GM19035 (cell line): ENCODE measurements around the gene NRN1.
"Not testable (repeated sequence)": the region's sequence is repeated elsewhere in the genome, so short reads cannot be mapped to it uniquely, and the experiment has no call there.

ENCODE experiments used
- ATAC-seq: cut with Tn5 transposase; IDR thresholded peaks from one replicate; pipeline ENCODE4 v1.9.1; 2021; ENCODE audit not compliant: unreplicated experiment

The NRN1 gene

GRCh38 chr6:5984150-5985089 is 22.3 kb downstream of the NRN1 start:
- ATAC-seq = no peak

DNA sequence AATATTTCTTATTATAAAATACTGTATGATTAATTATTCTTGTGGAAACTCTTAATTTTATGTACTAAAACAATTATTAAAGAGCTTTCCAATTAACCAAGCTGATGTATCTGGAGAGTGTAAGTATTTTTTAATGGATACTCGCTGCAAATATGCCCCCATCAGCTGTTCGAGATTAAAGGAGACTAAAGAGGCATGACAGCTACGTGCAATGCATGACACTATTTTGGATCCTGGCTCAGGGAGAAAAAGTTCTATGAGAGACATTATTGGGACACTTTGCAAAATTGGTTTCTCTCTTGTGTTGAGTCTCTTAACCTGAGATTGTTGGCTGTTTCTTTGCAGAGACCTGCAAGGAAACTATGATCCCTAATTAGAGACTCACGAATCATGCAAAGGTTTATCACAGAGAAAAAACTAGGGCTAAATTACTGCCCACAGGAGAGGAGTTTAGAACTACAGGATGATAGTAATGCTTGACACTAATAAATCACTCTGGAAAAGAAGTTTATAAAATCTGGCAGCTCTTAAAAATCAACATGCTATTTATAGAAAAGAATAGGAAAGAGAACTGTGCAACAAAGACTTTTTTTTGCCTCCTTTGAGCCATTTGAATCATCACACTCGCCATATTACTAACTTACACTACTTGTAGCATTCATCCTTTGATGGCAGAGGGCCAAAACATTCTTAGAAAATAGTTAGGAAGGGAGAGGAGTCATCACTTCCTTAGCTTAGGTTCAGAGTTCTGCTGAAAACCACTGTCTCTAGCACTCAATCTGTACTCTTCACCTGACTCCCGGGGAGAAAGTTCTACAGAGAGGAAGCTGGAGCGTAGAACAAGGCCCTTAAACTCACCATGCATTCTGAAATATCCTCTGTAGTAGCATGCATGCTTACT is 25.3 kb downstream of the NRN1 start:
- no peak for ATAC-seq

- ATAC-seq = no peak
Measured at GRCh38 chr6:5979650-5980420, 26.9 kb downstream of the NRN1 start.

DNA sequence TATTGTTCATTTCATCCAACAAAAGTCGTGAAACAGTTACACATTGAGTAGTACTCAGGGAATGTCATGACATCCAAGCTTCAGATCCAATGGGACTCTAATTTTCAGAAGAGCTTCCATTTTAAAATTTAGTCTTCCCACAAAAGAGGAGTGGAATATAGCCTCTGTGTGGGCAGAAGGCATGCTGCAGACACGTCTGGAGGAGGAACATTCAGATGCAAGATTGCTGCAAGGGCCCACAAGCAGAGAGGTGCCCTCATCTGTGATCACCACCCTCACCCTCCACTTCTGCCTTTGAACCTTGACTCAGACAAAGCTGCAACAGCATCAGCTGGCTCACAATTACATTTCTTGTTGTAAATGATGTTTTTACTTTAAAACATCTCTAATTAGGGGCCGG is 29.9 kb downstream of the NRN1 start:
- no peak for ATAC-seq

DNA sequence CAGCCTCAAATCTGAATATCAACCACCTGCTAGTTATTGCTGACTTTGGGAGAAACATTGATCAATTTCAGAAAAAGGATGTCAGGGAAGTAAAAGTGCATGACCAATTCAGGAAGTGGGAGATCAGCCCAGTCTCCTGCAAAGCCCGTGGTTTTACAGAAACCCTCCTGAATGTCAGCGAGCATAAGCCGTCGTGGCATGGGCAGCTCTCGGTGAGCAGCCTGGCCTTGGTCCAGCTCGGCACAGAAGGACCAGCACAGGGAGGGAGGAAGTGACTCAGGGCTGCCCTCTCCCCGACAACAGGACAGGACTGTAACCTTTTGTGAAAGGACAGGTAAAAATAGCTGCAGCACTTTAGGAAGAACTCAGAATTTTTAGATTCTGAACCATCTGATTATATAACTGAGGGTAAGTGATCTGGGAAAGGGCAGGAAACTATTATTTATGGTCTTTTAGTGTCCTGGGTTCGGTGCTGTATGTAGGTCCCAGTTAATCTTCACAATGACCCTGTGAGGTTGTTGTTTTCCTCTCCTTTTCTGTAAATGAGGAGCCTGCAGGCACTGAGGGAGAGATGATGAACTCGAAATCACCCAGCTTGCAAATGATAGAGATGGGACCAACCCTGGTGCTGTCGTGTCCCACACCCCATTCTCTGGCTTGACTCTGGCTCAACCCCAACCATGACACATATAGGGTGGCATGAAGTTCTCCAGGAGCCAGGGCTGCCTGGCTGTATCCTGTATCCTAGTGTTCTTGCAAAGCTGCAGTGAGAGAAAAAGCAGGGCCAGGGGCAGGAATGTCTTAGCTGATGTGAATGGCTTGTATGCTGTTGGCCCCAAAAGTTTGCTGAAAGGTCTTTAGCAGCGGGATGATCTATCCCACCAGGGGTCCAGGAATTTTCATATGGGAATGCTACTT is 37.6 kb downstream of the NRN1 start:
- ATAC-seq = no peak

DNA sequence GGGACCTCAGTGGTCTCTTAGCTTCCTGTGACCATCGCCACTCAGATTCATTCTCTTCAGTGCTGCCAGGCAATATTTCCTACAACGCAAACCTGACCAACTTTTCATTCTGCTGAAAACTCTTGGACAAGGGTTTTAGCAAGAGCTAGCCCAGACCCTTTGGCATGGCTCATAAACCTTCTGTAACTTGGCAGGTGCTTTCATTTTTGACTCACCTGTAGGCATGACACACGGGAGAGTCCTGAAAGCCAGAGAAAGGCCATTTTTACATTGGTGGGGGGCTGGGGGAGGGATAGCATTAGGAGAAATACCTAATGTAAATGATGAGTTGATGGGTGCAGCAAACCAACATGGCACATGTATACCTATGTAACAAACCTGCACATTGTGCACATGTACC is 38.7 kb downstream of the NRN1 start:
- ATAC-seq = not testable (repeated sequence)

GRCh38 chr6:5967594-5967993 is 39.1 kb downstream of the NRN1 start:
- ATAC-seq = no peak

GRCh38 chr6:5962794-5963193 is 43.9 kb downstream of the NRN1 start:
- no peak for ATAC-seq

DNA sequence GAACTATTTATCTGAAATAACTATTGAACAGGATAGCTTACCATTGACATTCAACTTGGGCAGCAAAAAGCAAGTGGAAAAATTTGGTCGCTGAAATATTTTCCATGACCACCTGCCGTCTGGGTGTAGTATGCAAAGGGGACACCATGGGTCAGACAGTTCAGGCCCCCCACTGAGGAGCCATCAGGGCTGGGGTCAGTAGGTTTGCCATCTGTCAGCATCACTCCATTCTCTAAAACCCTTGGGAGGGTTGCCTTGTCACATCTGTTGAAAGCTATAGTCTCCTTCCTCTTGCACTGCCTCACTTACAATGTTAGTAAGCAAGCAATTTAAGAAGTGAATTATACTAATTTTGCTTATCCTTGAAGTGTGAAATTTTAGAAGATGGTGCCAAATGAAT is 44.9 kb downstream of the NRN1 start:
- ATAC-seq = no peak

DNA sequence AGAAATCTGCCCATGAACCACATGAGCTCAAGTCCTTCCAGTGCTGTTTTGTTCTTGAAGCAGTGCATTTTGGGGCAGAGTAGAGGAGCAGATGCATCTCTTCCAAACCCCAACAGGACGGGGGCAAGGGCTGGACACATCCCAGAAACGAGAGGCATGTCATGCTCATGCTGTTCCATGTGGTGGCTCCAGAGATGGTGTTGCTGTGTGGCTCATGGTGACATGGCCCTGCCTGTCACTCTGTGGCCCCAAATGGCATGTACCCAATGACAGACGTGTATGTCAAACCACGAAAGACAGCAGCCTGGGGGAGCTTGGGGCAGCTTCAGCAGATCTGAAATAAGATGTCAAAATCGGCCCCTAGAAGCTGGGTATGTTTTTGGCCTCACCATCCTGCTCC is 46.3 kb downstream of the NRN1 start:
- no peak for ATAC-seq

GRCh38 chr6:5958921-5959320 is 47.8 kb downstream of the NRN1 start:
- ATAC-seq = no peak

GRCh38 chr6:5956939-5957338 is 49.8 kb downstream of the NRN1 start:
- ATAC-seq = no peak

GRCh38 chr6:5950361-5950785 is 56.4 kb downstream of the NRN1 start:
- ATAC-seq = no peak
